K562 (cell line): ENCODE results near the gene PTPRE. TPM values are rescaled to one million over a fixed set of nuclear protein-coding genes. Genes with fewer than 3 reads are reported as not detected.

ENCODE experiments used
- ATAC-seq: fragments of 200-7000 bp; cut with Tn5 transposase; 3 replicates; pipeline ENCODE4 v1.9.1; 2020; ENCODE audit warnings: moderate library complexity
- BruUV-seq: library from RNA; stranded (reverse); fragments of 400-500 nt; replicated peaks from 2 replicates; lab custom pipeline; 2021; lab: Mats Ljungman, UMichigan
- CTCF ChIA-PET: fragments of 300-600 bp; formaldehyde crosslinking; extraction: SDS; loops from one replicate; lab custom pipeline; 2021; ENCODE audit warnings: low intra/inter-chr PET ratio; lab: Yijun Ruan, JAX
- POLR2A ChIA-PET: fragments of 300-600, 350-650 bp; sonication (Branson Sonifier 250); formaldehyde crosslinking; extraction: SDS; loops from one replicate; lab custom pipeline; 2021; ENCODE audit warnings: antibody characterized with exemption, inconsistent platforms; lab: Yijun Ruan, JAX
- DNase-seq, 4 experiments: peaks; one replicate each; pipeline versions ENCODE4 v3.0.0 to v3.0.0-alpha.2; 2011 to 2018; ENCODE audit warnings: low spot score in 3 of 4, mixed read lengths in 3 of 4; ENCODE audit errors: extremely low read depth in 1 of 4
- FAIRE-seq: peaks from 2 replicates; lab custom pipeline; 2011; peaks lifted over from hg19 to GRCh38; lab: Jason Lieb, UNC
- H2AFZ ChIP-seq: 2 replicates; pipeline ENCODE4 v1.6.0; 2011; ENCODE audit warnings: low read depth, low read length, control low read depth, inconsistent platforms
- H3K27ac ChIP-seq: fragments of 200-600 bp; 3 replicates; pipeline ENCODE4 v1.8.0; 2011; ENCODE audit warnings: low read depth, mild to moderate bottlenecking, control low read depth, inconsistent platforms, low read length, moderate library complexity, mixed read lengths; ENCODE audit errors: extremely low read depth
- H3K27me3 ChIP-seq, 2 experiments: fragments of 300-600 bp in 1 of 2; 2 replicates in 1 of 2; 3 replicates in 1 of 2; pipeline versions ENCODE4 v1.6.0 to v1.8.0; 2011; ENCODE audit warnings: inconsistent platforms in 2 of 2, low read length in 2 of 2, mild to moderate bottlenecking in 1 of 2, mixed read lengths in 1 of 2, moderate library complexity in 1 of 2; ENCODE audit not compliant: control insufficient read depth in 2 of 2, insufficient read depth in 2 of 2
- H3K36me3 ChIP-seq: fragments of 300-600 bp; 3 replicates; pipeline ENCODE4 v1.8.0; 2011; ENCODE audit warnings: mild to moderate bottlenecking, low read length, inconsistent platforms; ENCODE audit not compliant: control insufficient read depth, insufficient read depth
- H3K4me1 ChIP-seq, 2 experiments: fragments of 200-600 bp in 1 of 2; replicated peaks in 1 of 2; 2 replicates in 1 of 2; 3 replicates in 1 of 2; pipeline versions ENCODE4 v1.5.1 to v1.8.0; 2011; ENCODE audit warnings: inconsistent platforms in 2 of 2, low read length in 2 of 2, mild to moderate bottlenecking in 1 of 2, mixed read lengths in 1 of 2, moderate library complexity in 1 of 2; ENCODE audit not compliant: control insufficient read depth in 2 of 2, insufficient read depth in 2 of 2
- H3K4me2 ChIP-seq: 2 replicates; pipeline ENCODE4 v1.6.1; 2011; ENCODE audit warnings: low read length, control low read depth, inconsistent platforms, mixed read lengths; ENCODE audit not compliant: insufficient read depth
- H3K4me3 ChIP-seq: fragments of 200-600 bp; sonication (generic), shearing (Covaris generic); 2 replicates; pipeline ENCODE4 v1.5.1; 2016; ENCODE audit warnings: control low read depth, inconsistent platforms
- H3K79me2 ChIP-seq: fragments of 200-600 bp; 3 replicates; pipeline ENCODE4 v1.8.0; 2011; ENCODE audit warnings: low read length, inconsistent platforms; ENCODE audit not compliant: control insufficient read depth, insufficient read depth
- H3K9ac ChIP-seq, 2 experiments: 2 replicates each; pipeline versions ENCODE4 v1.6.0 to v1.6.1; 2011; ENCODE audit warnings: low read depth in 2 of 2, low read length in 2 of 2, control low read depth in 1 of 2, inconsistent platforms in 1 of 2, mild to moderate bottlenecking in 1 of 2, mixed read lengths in 1 of 2; ENCODE audit not compliant: insufficient read depth in 1 of 2
- H3K9me1 ChIP-seq: one replicate; pipeline ENCODE4 v1.6.0; 2011; ENCODE audit warnings: inconsistent platforms, mild to moderate bottlenecking, low read length, moderate library complexity; ENCODE audit not compliant: control insufficient read depth, insufficient read depth
- H3K9me3 ChIP-seq: replicated peaks from 2 replicates; pipeline ENCODE4 v1.5.1; 2011; ENCODE audit warnings: low read depth, low read length, inconsistent platforms; ENCODE audit not compliant: control insufficient read depth, insufficient read depth
- H4K20me1 ChIP-seq: replicated peaks from 2 replicates; pipeline ENCODE4 v1.6.1; 2011; ENCODE audit warnings: low read length, inconsistent platforms, mixed read lengths; ENCODE audit not compliant: control insufficient read depth, insufficient read depth
- EHMT2 ChIP-seq: fragments of 450-650 bp; IDR thresholded peaks from 2 replicates; pipeline ENCODE4 v1.6.1; 2018; ENCODE audit warnings: antibody characterized with exemption
- HNRNPK ChIP-seq: fragments of 200-400 bp; formaldehyde crosslinking; IDR thresholded peaks from one replicate; pipeline ENCODE4 v1.6.1; 2018; ENCODE audit warnings: mild to moderate bottlenecking, low read depth, low read length; ENCODE audit not compliant: poor library complexity, severe bottlenecking
- JUND ChIP-seq, 2 experiments: IDR thresholded peaks; 2 replicates in 1 of 2; 3 replicates in 1 of 2; pipeline ENCODE4 v1.6.1; 2011; ENCODE audit warnings: borderline replicate concordance in 2 of 2, low read depth in 2 of 2, low read length in 2 of 2, improper control_type of control experiment in 1 of 2, missing biosample characterization in 1 of 2, missing genetic modification characterization in 1 of 2, missing genetic modification reagents in 1 of 2
- KHSRP ChIP-seq: fragments of 450-650 bp; IDR thresholded peaks from 2 replicates; pipeline ENCODE4 v1.6.1; 2017
- MYBL2 ChIP-seq, 2 experiments: fragments of 450-650 bp in 1 of 2; sonication (generic) in 1 of 2; formaldehyde crosslinking in 1 of 2; IDR thresholded peaks; 2 replicates each; pipeline versions ENCODE4 v1.6.1 to v1.8.1; 2017 to 2022; ENCODE audit warnings: borderline replicate concordance in 1 of 2, inconsistent platforms in 1 of 2, low read depth in 1 of 2, mild to moderate bottlenecking in 1 of 2, missing genetic modification reagents in 1 of 2, moderate library complexity in 1 of 2
- NFXL1 ChIP-seq: fragments of 450-650 bp; formaldehyde crosslinking; IDR thresholded peaks from 2 replicates; pipeline ENCODE4 v1.4.0; 2021; ENCODE audit warnings: mild to moderate bottlenecking
- PHB ChIP-seq: fragments of 250-450 bp; sonication (Bioruptor Pico); IDR thresholded peaks from 2 replicates; pipeline ENCODE4 v1.5.0; 2021
- PTTG1 ChIP-seq: fragments of 450-650 bp; IDR thresholded peaks from 2 replicates; pipeline ENCODE4 v1.6.1; 2016; ENCODE audit warnings: low read depth, mild to moderate bottlenecking, missing genetic modification characterization, missing compliant biosample characterization
- RBFOX2 ChIP-seq: fragments of 200-400 bp; formaldehyde crosslinking; IDR thresholded peaks from 2 replicates; pipeline ENCODE4 v1.6.1; 2017; ENCODE audit warnings: low read depth, mild to moderate bottlenecking, low read length, moderate library complexity
- TCF7 ChIP-seq: sonication (generic); IDR thresholded peaks from 2 replicates; pipeline ENCODE4 v1.6.1; 2016; ENCODE audit warnings: antibody characterized with exemption, borderline replicate concordance
- ZNF174 ChIP-seq: fragments of 250-450 bp; sonication (Bioruptor Pico); IDR thresholded peaks from 2 replicates; pipeline ENCODE4 v1.4.0; 2020; ENCODE audit warnings: mild to moderate bottlenecking
- ZNF589 ChIP-seq: fragments of 200-800 bp; sonication (Bioruptor generic); IDR thresholded peaks from 2 replicates; pipeline ENCODE4 v1.6.1; 2016; ENCODE audit warnings: low read depth, missing genetic modification characterization, missing compliant biosample characterization
- WGBS: fragments of 100-300 bp; shearing (Covaris generic); methylation state at CpG from one replicate; pipeline ENCODE4 v1.1.6; 2016; ENCODE audit warnings: low coverage, mixed read lengths; ENCODE audit not compliant: insufficient coverage; ENCODE audit errors: missing lambda C conversion rate; 5-methylcytosine and 5-hydroxymethylcytosine counted together
- in situ Hi-C: fragments of 300-500 bp; cut with MboI; formaldehyde crosslinking; loops from 4 replicates; pipeline ENCODE4 v1.15.0; 2018; ENCODE audit warnings: inconsistent platforms, mixed read lengths
- intact Hi-C: fragments of 100-400 bp; cut with micrococcal nuclease; formaldehyde crosslinking; loops from 2 replicates; pipeline ENCODE4 v1.14.2; 2022
- polyA plus RNA-seq, 8 experiments: library from polyadenylated mRNA; depleted of rRNA in 4 of 8; stranded (reverse) in 5 of 8; unstranded in 3 of 8; fragments of >200 nt; fragmentation: Nextera tagmentation in 2 of 8; fragmentation: Illumina TruSeq in 1 of 8; extraction: Ambion mirVana in 2 of 8; extraction: Trizol in 1 of 8; gene quantifications; 2 replicates each; pipeline versions ENCODE4 v1.2.1 to v1.2.3, GENCODE V29; 2011 to 2014; ENCODE audit warnings: inconsistent platforms in 1 of 8, missing spikeins in 1 of 8
- total RNA-seq, 7 experiments: library from RNA; depleted of rRNA in 6 of 7; stranded (reverse); fragments of >200 nt in 6 of 7; fragmentation: Illumina TruSeq in 2 of 7; extraction: Trizol in 2 of 7; gene quantifications; 2 replicates each; pipeline versions ENCODE4 v1.2.1 to v1.2.3, GENCODE V29; 2011 to 2021; ENCODE audit warnings: low replicate concordance in 1 of 7
- TF ChIP-seq, protein P1 (sequence below): fragments of 200-800 bp; sonication (Bioruptor generic); IDR thresholded peaks from 2 replicates; pipeline ENCODE4 v1.6.1; 2017; ENCODE audit warnings: missing genetic modification characterization, missing compliant biosample characterization

The PTPRE gene
- total and polyA plus RNA-seq, 9 of the 15 experiments (the other 6 are each of a cell fraction or from before 2014, with no cell fraction given) = 0.01 to 0.13 (median 0.04) TPM; not detected in 4

DNA sequence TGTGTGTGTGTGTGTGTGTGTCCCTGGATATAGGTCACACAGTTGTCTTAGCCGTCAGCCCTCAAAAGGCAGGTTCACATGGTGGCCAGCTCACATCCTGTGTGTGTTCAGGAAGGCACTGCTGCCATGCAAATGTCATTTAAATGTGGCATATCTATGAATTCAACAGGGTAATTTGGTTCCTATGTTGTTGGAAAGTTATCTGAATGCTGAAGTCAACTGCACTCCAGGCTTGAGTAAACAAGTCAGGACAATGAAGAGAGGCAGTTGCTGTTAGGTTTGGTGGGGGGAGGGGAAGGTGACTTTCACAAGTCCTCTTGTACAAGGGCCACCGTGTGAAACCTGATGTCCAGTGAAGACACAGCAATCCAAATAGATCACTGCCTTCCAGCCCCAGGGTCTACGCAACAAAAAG lies 61.1 kb downstream of the PTPRE start:
- Histone ChIP-seq H4K20me1 (no peaks in the 10 kb centered on the region), H3K9me1 (no peaks in the 10 kb centered on the region), H3K27me3 (peaks cover 0 to 10% of the 10 kb centered on the region in 2 experiments; a peak in 2 of 5 replicates), H3K79me2 (no peaks in the 10 kb centered on the region), H3K36me3 (no peaks in the 10 kb centered on the region), H3K27ac (no peak overlapping the region), H3K4me3 (no peak overlapping the region), H3K4me2 (no peak overlapping the region), H3K9ac (no peak overlapping the region), H3K4me1 (no peaks in the 10 kb centered on the region), H2AFZ (no peak overlapping the region), H3K9me3 (no peaks in the 10 kb centered on the region)
- DNase-seq (no peak), FAIRE-seq (no peak), ATAC-seq (no peak)
- WGBS = 4% methylated on average over 3 of the region's 3 CpGs
- in situ Hi-C loops (no loop called here), intact Hi-C loops (no loop called here)
- CTCF ChIA-PET = no interaction called here
- POLR2A ChIA-PET = interaction anchor here (0.5 kb wide), 1 partner anchor 789 kb away, joined by 3 read pairs; no protein-coding TSS in a partner anchor
- BruUV-seq = no TSS peak
- TF ChIP-seq HNRNPK (no peak), MYBL2 (IDR thresholded peaks at IDR 0.05; ENCODE audit: low read depth) (no peak), MYBL2 (CRISPR knock-in tag; IDR thresholded peaks at IDR 0.05; ENCODE audit: borderline replicate concordance) (no peak), PHB (CRISPR knock-in tag) (no peak), JUND (IDR thresholded peaks at IDR 0.05; ENCODE audit: borderline replicate concordance, low read depth, low read length) (no peak), JUND (tag; IDR thresholded peaks at IDR 0.05; ENCODE audit: borderline replicate concordance, low read depth, low read length) (no peak), EHMT2 (no peak), KHSRP (no peak), ZNF174 (no peak), NFXL1 (CRISPR knock-in tag) (no peak), TCF7 (no peak), PTTG1 (tag) (no peak), ZNF589 (no peak), RBFOX2 (no peak)
- TF ChIP-seq, protein P1, sequence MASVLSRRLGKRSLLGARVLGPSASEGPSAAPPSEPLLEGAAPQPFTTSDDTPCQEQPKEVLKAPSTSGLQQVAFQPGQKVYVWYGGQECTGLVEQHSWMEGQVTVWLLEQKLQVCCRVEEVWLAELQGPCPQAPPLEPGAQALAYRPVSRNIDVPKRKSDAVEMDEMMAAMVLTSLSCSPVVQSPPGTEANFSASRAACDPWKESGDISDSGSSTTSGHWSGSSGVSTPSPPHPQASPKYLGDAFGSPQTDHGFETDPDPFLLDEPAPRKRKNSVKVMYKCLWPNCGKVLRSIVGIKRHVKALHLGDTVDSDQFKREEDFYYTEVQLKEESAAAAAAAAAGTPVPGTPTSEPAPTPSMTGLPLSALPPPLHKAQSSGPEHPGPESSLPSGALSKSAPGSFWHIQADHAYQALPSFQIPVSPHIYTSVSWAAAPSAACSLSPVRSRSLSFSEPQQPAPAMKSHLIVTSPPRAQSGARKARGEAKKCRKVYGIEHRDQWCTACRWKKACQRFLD (CRISPR knock-in tag) = no peak
